ENCODE data around the gene PRTN3.

Gene PRTN3

DNA sequence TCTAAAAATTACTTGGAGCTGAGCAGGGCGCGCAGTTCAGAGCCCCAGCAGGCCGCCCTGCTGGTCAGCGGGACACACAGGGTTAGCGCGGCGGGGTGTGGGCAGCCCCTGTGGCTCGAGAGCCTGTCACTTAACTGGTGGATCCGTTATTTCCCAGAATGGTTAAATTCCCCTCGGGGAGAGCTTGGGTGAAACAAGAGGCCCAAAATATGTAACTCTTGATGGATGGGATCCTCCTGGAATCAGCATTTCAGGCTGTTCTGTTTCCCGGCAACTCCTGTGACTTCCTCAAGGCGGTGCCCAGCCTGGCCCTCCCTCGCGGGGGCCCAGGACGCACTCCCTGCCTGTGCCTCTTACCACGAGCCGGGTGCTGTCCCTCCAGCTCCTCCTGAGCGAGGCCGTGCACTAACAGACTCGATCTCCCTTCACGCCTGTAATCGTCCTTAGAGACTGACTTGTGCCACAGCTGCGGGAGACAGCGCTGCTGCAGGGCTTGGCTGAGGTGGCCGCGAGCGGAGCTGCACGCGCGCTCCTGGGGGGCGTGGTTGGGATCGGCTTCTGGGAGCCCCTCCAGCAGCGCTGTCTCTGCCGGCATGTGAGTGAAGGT, 33.9 kb upstream of the PRTN3 start:
- ChIA-PET CTCF (no interaction called here), POLR2A (ENCODE audit: low non-redundant PET) (no interaction called here)
- H3K27ac ChIP-seq = peak overlapping the region; percentile 99
- TF ChIP-seq CTCF (conservative IDR thresholded peaks at IDR 0.05; ENCODE audit: low read depth) = no peak
- DNase-seq (ENCODE audit: low spot score) = no peak

DNA sequence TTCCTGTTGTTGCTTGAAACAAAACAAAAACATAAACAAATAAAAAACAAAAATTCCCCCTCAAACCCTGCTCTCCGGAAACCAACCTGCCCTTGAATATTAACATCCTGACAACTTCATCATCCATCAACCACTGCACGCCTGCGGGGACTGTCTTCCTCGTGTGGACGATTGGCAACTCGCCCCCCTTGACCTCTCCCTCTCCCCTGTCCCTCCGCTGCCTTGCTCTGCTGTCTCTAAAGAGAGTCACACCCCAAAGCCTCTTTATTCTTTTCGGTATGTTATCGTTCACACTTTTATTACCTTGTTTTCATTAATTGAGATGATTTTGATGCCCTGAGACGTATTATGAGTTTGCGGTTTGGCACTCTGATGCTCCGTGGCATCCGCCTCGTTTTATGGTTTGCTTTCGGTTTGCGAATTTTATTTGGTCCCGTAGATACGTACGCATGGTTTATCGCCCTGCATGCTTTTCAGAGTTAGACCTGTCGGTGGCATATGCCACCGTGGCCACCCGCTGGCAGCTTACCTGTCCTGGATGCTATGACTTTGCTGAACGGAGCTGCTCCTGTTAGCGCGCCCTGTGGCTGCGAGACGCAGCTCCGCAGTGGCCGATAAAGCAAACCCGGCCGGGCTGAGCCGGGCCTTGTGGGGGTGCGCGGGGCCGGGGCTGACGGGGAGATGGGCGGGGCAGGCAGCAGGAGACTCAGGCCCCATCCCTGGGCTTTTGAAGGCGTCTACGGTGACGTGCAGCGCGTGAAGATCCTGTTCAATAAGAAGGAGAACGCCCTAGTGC, 33.0 kb upstream of the PRTN3 start:
- DNase-seq (ENCODE audit: low spot score) = no peak
- ChIA-PET CTCF (no interaction called here), POLR2A (ENCODE audit: low non-redundant PET) (no interaction called here)
- peak overlapping the region; percentile 99 for H3K27ac ChIP-seq
- TF ChIP-seq CTCF (conservative IDR thresholded peaks at IDR 0.05; ENCODE audit: low read depth) = no peak

- CTCF ChIA-PET = no interaction called here
- no peak for TF ChIP-seq CTCF (conservative IDR thresholded peaks at IDR 0.05; ENCODE audit: low read depth)
Measured at GRCh38 chr19:808423-808775, 32.4 kb upstream of the PRTN3 start.

DNA sequence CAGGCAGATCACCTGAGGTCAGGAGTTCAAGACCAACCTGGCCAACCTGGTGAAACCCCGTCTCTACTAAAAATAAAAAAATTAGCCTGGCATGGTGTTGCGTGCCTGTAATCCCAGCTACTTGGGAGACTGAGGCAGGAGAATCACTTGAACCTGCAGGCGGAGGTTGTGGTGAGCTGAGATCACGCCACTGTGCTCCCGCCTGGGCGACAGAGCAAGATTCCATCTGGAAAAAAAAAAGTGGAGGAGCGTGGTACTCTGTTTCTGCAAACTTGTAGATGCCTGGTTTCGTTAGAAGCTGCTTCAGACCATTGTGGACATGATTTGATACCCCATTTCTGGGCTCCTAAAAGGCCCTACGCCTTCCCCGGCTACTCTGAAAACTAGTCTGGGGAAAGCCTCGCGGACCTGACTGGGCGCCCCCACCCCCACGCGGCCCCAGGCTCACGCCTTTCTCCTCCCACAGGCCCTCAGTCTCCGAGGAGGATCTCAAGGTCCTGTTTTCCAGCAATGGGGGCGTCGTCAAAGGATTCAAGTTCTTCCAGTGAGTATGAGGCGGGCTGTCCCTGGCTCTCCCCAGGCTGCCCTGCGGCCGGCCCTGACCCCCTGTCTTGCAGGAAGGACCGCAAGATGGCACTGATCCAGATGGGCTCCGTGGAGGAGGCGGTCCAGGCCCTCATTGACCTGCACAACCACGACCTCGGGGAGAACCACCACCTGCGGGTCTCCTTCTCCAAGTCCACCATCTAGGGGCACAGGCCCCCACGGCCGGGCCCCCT, 30.5 kb upstream of the PRTN3 start:
- ChIA-PET POLR2A (ENCODE audit: low non-redundant PET) (interaction anchor here (0.7 kb wide), 1 partner anchor 125 kb away, joined by 4 read pairs; no protein-coding TSS in a partner anchor), CTCF (interaction anchor here (1.0 kb wide), 1 partner anchor 10 kb away, joined by 3 read pairs; no protein-coding TSS in a partner anchor)
- no peak for TF ChIP-seq CTCF (conservative IDR thresholded peaks at IDR 0.05; ENCODE audit: low read depth)
- DNase-seq (ENCODE audit: low spot score) = no peak
- H3K27ac ChIP-seq = peak overlapping the region; percentile 99

More at GRCh38 chr19:808423-808775, 32.4 kb upstream of the PRTN3 start:
- no peak for DNase-seq (ENCODE audit: low spot score)
- peak overlapping the region; percentile 99 for H3K27ac ChIP-seq
- POLR2A ChIA-PET (ENCODE audit: low non-redundant PET) = no interaction called here

DNA sequence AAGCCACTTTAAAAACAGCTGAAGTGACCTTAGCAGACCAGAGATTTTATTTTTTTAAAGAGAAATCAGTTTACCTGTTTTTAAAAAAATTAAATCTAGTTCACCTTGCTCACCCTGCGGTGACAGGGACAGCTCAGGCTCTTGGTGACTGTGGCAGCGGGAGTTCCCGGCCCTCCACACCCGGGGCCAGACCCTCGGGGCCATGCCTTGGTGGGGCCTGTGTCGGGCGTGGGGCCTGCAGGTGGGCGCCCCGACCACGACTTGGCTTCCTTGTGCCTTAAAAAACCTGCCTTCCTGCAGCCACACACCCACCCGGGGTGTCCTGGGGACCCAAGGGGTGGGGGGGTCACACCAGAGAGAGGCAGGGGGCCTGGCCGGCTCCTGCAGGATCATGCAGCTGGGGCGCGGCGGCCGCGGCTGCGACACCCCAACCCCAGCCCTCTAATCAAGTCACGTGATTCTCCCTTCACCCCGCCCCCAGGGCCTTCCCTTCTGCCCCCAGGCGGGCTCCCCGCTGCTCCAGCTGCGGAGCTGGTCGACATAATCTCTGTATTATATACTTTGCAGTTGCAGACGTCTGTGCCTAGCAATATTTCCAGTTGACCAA, 29.8 kb upstream of the PRTN3 start:
- peak overlapping the region; percentile 99 for H3K27ac ChIP-seq
- POLR2A ChIA-PET (ENCODE audit: low non-redundant PET) = no interaction called here
- CTCF ChIA-PET = no interaction called here
- no peak for TF ChIP-seq CTCF (conservative IDR thresholded peaks at IDR 0.05; ENCODE audit: low read depth)
- DNase-seq (ENCODE audit: low spot score) = no peak

DNA sequence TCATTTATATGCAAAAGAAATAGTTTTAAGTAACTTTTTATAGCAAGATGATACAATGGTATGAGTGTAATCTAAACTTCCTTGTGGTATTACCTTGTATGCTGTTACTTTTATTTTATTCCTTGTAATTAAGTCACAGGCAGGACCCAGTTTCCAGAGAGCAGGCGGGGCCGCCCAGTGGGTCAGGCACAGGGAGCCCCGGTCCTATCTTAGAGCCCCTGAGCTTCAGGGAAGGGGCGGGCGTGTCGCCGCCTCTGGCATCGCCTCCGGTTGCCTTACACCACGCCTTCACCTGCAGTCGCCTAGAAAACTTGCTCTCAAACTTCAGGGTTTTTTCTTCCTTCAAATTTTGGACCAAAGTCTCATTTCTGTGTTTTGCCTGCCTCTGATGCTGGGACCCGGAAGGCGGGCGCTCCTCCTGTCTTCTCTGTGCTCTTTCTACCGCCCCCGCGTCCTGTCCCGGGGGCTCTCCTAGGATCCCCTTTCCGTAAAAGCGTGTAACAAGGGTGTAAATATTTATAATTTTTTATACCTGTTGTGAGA, 29.2 kb upstream of the PRTN3 start:
- TF ChIP-seq CTCF (conservative IDR thresholded peaks at IDR 0.05; ENCODE audit: low read depth) = no peak
- ChIA-PET POLR2A (ENCODE audit: low non-redundant PET) (no interaction called here), CTCF (no interaction called here)
- H3K27ac ChIP-seq = peak overlapping the region; percentile 99
- no peak for DNase-seq (ENCODE audit: low spot score)

Measured in RWPE1 (cell line).